GM21576 (cell line): ENCODE data around the gene DDX43.
"Not testable (repeated sequence)": the region's sequence is repeated elsewhere in the genome, so short reads cannot be mapped to it uniquely, and the experiment has no call there.

Source experiments
- ATAC-seq: cut with Tn5 transposase; IDR thresholded peaks from one replicate; pipeline ENCODE4 v1.9.1; 2021; ENCODE audit warnings: mild to moderate bottlenecking, moderate library complexity; ENCODE audit not compliant: unreplicated experiment

The DDX43 gene

GRCh38 chr6:73388800-73389512 lies 5.7 kb upstream of the DDX43 start:
- ATAC-seq, result peak; percentile 89

GRCh38 chr6:73389854-73390253 lies 4.8 kb upstream of the DDX43 start:
- no peak for ATAC-seq

- ATAC-seq, result no peak
Observed at GRCh38 chr6:73391675-73392074, 3.0 kb upstream of the DDX43 start.

DNA sequence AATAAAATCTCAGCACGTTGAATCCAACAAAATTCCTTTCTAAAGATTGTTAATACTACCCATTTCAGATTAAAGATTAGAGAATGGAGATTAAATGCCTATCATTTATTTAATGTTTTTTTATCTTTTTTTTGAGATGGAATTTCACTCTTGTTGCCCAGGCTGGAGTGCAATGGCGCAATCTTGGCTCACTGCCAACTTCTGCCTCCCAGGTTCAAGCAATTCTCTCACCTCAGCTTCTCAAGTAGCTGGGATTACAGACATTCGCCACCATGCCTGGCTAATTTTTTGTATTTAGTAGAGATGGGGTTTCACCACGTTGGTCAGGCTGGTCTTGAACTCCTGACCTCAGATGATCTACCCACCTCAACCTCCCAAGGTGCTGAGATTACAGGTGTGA lies 2.4 kb upstream of the DDX43 start:
- ATAC-seq, result not testable (repeated sequence)

GRCh38 chr6:73393278-73393677 lies 1.4 kb upstream of the DDX43 start:
- no peak for ATAC-seq

- ATAC-seq, result no peak
Observed at GRCh38 chr6:73395875-73396274, 1.2 kb downstream of the DDX43 start.

- no peak for ATAC-seq
Observed at GRCh38 chr6:73400656-73401055, 6.0 kb downstream of the DDX43 start.

DNA sequence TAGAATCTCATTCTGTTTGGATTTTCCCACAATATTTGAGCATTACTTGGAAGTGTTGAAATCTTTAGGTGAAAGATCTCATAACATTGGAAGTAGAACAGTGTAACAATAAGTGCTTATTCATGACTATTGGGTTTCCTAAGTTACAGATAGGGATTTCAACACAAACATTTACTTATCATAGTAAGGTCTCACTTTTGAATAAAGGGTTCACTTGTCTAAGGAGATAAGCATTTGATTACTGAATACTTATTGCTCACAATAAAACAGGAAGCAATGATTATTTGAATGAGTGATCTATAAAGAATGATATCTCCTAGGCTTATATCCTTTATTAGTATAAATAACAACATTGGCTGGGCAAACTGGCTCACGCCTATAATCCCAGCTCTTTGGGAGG lies 14.8 kb downstream of the DDX43 start:
- no peak for ATAC-seq

DNA sequence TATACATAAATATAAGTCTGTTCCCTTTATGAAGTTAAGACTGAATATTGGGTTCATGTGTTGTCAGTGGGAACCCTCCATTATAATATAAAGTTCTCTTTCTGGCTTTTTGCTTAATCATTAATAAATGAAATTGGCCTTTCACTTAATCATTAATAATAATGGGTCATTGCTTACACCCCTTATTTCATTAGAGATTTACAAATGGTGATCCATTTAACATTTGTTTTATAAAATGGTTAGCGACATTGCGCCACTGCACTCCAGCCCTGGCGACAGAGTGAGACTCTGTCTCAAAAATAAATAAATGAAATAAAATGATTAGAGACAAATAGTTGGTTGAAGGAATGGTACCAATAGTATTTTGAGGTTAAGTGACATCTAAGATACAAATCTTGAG lies 18.5 kb downstream of the DDX43 start:
- no peak for ATAC-seq

- ATAC-seq, result no peak
Observed at GRCh38 chr6:73418081-73418741, 23.6 kb downstream of the DDX43 start.

- ATAC-seq, result no peak
Observed at GRCh38 chr6:73421534-73421933, 26.9 kb downstream of the DDX43 start.

DNA sequence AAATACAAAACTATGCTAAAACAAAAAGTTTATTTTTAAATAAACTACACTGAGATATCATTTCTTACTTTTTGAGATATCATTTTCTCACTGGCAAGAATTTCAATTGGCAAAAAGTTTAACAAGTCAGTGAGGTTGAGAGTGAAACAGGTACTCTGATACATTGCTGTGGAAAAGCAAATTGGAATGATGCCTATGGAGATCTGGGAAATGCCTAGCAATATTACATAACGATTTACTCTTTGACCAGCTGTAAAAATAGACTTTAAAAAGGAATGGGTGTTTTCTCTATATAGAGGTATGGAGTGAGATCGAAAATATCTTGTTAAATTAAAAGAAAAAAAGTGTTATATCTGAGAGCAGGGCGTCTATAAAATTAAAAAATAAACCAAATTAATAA lies 40.6 kb downstream of the DDX43 start:
- no peak for ATAC-seq

GRCh38 chr6:73443555-73443954 lies 48.9 kb downstream of the DDX43 start:
- ATAC-seq, result no peak

- peak; percentile 44 for ATAC-seq
Observed at GRCh38 chr6:73451223-73452106, 56.8 kb downstream of the DDX43 start.

DNA sequence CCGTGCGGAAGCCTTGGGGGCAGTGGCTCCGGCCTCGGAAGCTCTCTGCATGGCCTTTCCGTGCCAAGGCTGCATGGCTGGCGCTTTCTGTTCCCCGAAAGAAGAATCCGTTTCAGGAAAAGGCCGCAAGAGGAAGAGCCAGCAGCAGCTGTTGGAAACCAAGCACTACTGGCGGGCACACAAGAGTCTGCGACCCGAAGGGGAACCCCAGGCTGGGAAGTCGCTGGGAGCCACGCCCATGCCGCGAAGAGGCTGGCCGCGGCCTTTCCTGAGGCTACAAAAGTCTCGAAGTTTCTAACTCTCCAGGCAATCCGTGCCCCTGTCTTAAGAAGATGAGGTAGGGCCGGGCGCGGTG lies 57.5 kb downstream of the DDX43 start, which contains the start of gene CGAS:
Gene CGAS (minus strand): TSS at position 191 of the 355 bp plus-strand sequence. CDS start 116 bp downstream, at position 75.
- ATAC-seq, result peak; percentile 64

DNA sequence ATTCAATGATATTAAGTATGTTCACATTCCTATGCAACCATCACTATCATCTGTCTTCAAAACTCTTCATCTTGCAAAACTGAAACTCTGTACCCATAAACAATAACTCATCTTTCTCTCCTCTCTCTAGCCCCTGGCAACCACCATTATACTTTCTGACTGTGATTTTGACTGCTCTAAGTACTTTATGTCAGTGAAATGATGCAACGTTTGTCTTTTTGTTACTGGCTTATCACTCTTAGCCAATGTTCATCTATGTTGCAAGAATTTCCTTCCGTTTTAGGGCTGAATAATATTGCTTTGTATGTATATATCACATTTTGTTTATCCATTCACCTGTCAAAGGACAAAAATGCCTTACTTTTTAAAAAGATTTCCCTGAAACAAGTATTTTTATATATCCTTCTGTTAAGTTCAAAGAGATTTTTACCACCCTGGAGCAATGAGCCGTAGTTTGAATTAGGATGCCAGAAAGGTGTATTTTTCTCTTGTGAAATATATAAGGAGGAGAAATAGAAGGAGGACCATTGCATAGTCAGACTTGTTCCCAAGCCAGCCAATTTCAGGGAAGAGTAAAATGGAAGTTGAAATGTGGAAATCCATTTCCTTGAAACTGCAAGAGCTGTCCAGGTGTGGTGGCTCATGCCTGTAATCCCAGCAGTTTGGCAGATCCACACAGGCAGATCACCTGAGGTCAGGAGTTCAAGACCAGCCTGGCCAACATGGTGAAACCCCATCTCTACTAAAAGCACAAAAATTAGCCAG lies 61.4 kb downstream of the DDX43 start:
- ATAC-seq, result no peak

- not testable (repeated sequence) for ATAC-seq
Observed at GRCh38 chr6:73459474-73459873, 64.8 kb downstream of the DDX43 start.

DNA sequence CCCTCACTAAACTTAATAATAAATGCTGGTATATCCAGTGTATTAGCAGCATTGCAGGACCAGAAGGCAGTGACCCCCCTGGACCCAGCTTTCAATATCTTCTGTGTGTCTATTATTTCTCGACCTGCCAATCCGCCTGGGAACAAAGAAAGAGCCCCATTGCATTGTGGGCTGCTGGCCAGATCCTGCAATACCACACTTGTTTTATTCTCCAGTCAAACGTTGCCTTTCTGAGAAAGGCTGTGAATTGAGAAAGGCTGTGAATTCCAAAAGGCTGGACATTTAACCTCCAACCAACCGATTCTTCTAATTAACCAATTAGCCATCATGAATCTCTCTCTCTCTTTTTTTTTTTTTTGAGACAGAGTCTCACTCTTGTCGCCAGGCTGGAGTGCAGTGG lies 65.4 kb downstream of the DDX43 start:
- no peak for ATAC-seq

- ATAC-seq, result peak; percentile 95
Observed at GRCh38 chr6:73461537-73462350, 67.1 kb downstream of the DDX43 start, which contains the start of gene MTO1. MTO1 (plus strand) TSS chr6:73461737; CDS start chr6:73461855, 118 bp downstream.
